Transverse colon (tissue), 3 donors: ENCODE results near the gene MGMT.

Experiments used
- POLR2A ChIP-seq: fragments of 450-650 bp; IDR thresholded peaks from one replicate; pipeline ENCODE4 v1.6.1; 2016; ENCODE audit warnings: antibody characterized with exemption, mild to moderate bottlenecking, moderate library complexity
- TF ChIP-seq, protein P1 (sequence below), 5 experiments: fragments of 200-600 bp in 3 of 5; fragments of 450-650 bp in 2 of 5; sonication (generic) in 3 of 5; IDR thresholded peaks; 1 replicate in 2 of 5; 2 replicates in 3 of 5; pipeline ENCODE4 v1.5.1; 2016 to 2017; ENCODE audit warnings: antibody characterized with exemption in 5 of 5, inconsistent platforms in 3 of 5, mild to moderate bottlenecking in 2 of 5, moderate library complexity in 1 of 5

DNA sequence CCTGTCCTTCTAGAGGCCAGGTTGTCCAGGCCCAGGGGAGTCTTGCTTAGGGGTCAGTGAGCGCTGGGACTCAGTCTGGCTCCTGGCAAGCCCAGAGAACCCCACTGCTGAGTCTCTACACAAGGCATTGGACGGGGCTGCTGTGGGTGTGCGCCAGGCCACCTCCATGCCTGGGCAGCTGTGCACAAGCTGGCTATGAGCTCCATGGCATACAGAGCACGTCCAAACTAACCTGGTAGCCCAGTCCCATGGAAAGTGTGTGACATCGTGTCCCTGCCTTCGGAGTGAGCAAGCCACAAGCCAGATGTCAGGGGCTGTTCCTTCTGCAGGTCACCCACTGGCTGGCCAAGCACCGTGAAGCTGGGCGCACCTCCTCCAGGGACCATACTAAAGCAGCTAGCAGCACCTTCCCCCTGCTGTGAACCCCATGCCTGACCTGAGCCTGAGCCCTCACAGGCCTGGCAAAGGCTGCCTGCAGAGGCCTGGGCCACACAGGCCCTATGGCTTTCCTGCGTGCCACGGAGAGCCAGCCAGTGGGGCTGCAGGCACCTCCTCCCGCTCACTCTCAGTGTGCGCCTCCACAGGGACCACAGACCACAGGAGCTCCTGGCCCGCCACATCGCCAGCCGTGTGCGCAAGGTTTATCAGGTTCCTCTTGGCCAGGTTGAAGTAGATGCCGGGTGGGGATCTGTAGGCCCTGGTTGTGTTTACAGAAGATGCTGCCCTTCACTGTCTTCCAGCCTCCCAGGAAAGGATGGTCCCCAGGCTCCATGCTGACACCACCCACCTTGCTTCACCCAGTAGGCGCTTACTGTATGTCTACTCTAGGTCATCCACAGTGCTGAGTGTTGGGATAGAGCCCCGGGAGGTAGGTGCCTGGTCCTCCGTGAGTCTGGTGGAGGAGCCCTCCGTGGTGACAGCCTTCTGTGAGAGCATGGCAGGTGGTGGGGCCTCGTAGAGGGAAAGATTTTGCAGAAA lies 277.4 kb downstream of the MGMT start:
- TF ChIP-seq, protein P1, sequence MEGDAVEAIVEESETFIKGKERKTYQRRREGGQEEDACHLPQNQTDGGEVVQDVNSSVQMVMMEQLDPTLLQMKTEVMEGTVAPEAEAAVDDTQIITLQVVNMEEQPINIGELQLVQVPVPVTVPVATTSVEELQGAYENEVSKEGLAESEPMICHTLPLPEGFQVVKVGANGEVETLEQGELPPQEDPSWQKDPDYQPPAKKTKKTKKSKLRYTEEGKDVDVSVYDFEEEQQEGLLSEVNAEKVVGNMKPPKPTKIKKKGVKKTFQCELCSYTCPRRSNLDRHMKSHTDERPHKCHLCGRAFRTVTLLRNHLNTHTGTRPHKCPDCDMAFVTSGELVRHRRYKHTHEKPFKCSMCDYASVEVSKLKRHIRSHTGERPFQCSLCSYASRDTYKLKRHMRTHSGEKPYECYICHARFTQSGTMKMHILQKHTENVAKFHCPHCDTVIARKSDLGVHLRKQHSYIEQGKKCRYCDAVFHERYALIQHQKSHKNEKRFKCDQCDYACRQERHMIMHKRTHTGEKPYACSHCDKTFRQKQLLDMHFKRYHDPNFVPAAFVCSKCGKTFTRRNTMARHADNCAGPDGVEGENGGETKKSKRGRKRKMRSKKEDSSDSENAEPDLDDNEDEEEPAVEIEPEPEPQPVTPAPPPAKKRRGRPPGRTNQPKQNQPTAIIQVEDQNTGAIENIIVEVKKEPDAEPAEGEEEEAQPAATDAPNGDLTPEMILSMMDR (IDR thresholded peaks at IDR 0.05) = no peak
- TF ChIP-seq POLR2A = no peak
